IPS DF 4.7 (cell line): ENCODE results near the gene RRP36.
"Not testable (repeated sequence)": the region's sequence is repeated elsewhere in the genome, so short reads cannot be mapped to it uniquely, and the experiment has no call there.

Experiments used
- DNase-seq: peaks from one replicate; pipeline ENCODE4 v3.0.0-alpha.2; 2013; ENCODE audit warnings: low spot score; ENCODE audit errors: extremely low read depth

RRP36 gene, protein sequence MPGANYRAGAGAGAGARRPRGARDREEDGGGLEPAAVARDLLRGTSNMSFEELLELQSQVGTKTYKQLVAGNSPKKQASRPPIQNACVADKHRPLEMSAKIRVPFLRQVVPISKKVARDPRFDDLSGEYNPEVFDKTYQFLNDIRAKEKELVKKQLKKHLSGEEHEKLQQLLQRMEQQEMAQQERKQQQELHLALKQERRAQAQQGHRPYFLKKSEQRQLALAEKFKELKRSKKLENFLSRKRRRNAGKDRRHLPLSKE

DNA sequence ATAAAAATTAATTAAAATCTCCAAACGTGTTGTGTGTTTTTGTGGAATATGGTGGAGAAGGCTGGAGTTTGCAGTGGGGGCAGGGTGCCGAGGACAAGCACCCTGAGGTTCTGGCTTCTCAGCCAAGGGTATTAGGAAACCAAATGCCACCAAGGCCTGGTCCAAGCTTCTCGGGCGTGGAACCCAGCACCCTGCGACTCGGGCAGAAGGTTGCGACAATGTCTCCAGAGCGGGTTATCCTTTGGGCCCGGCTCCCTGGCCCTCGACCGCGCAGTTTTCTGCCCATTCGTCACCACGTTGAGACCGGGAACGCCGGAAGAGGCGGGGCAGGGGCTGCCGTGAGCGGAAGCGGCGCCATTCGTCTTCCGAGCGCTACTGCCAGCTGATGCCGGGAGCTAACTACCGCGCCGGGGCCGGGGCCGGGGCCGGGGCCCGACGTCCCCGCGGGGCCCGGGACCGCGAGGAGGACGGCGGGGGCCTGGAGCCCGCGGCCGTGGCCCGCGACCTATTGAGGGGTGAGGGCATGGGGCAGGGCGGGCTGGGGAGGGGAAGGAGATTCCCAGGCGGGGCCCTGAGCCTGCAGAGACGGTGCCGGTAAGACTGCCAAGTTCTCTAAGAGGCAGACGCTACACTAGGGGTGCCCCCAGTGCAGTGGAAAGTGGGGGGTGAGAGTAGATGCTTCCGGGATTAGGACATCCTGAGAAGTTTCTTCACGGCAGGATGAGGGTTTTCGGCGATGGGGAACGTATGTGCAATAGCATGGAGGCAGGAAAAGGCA lies at the start of gene RRP36:
Gene RRP36, plus strand, starts transcription at position 354 of the 778 bp plus-strand sequence. Its CDS starts 32 bp downstream, at position 386.
- no peak for DNase-seq

- no peak for DNase-seq
Observed at GRCh38 chr6:42971746-42972327, 49.6 kb upstream of the RRP36 start.

DNA sequence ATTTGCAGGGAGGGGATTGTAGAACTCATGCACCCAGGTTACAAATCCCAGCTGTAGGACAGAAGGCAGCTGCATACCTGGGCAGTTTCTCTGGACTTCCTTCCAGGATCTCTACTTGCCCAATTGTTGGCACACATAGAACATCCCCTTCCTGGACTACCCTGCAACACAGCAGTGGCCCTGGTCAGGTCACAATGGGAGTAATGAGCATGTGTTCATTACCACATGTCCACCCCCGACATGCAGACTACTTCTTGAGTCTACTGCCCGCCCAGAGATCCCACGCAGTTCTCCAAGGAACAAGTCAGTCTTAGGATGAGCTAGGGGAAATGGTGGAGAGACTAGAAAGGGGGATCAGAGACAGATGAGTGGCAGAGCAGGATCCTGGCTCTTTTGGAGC lies 47.5 kb upstream of the RRP36 start:
- no peak for DNase-seq

GRCh38 chr6:42974919-42975505 lies 46.4 kb upstream of the RRP36 start:
- no peak for DNase-seq

- DNase-seq = no peak
Observed at GRCh38 chr6:42978487-42978838, 43.0 kb upstream of the RRP36 start.

DNA sequence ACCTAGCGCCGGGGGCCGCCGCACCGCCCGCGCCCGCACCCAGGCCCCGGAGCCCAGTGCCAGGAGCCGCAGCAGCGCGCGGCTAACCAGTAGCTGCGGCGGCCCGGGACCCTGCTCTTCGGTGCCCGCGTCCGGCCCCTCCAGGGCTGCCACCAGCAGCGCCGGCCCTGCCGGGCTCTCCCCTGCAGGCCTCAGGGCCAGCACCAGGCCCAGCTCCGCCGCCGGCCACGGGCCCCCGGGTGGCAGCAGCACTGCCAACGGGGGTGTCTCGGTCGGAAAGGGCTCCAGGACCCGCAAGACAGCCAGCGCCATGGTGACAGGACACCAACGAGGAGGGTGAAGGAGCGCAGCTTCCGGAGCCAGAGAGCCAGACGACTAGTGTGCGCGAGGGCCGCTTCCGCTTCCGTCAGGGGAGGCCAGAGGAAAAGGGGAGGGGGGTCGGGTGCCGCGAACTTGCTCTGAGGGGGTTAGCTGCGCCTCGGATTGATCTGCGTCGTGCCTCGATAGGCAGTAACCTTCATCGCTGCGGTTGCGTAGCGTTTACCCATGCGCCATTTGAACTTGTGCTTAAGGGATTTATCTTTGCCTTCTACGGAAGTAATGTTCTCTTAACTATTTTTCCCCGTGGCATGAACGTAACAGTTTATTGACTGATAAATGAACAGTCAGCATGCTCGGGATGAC lies 42.4 kb upstream of the RRP36 start, which contains the start of gene PEX6:
Gene PEX6, minus strand, starts transcription at position 343 of the 684 bp plus-strand sequence. Its CDS starts 31 bp downstream, at position 312.
- DNase-seq = peak; percentile 72

- DNase-seq = no peak
Observed at GRCh38 chr6:42979523-42980177, 41.8 kb upstream of the RRP36 start.

- no peak for DNase-seq
Observed at GRCh38 chr6:42981836-42982235, 39.6 kb upstream of the RRP36 start.

DNA sequence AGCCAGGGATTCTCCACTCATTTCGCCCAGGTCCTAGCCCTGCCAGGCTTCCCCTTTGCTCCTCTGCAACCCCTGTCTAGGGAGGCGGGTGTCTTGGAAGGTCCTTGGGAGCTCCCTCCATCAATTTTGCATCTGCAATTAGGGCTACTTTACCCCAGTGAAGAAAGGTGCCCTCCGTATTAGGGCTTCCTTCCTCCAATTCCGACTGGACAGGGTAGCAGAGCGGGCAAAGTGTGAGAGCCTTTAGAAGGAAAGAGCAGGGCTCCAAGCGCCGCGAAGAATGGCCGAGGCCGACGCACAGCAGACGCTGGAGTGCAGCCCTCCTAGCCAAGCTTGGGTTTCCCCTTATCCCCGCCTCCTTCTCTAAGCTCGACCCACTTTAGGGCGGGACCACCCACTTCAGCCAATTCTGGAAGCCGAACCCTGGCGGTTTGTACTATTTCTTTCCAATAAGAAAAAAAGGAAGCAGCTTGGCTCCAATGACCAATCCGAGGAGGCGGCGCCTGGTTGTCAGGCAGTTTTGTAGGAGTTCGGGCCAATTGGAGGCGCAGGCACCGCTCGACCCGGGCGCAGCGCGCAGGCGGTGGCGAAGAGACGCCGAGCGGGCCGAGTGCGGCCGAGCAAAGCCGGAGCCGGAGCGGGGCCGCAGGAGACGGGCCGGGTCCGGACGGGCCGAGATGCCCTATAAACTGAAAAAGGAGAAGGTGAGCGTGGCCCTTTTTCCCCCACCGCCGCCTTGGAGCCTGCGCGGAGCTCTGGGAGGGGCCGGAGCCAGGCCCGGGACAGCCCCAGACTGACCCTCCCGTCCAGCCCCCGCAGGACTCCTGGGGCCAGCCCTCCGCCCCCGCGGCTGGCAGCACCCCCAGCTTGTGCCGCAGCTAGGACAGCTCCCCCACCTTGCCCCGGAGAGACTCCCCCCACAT lies 37.2 kb upstream of the RRP36 start, which contains the start of gene PPP2R5D:
Gene PPP2R5D, plus strand, starts transcription at position 570 of the 923 bp plus-strand sequence. Its CDS starts 108 bp downstream, at position 678.
- peak; percentile 95 for DNase-seq

- no peak for DNase-seq
Observed at GRCh38 chr6:42984924-42985475, 36.4 kb upstream of the RRP36 start.

DNA sequence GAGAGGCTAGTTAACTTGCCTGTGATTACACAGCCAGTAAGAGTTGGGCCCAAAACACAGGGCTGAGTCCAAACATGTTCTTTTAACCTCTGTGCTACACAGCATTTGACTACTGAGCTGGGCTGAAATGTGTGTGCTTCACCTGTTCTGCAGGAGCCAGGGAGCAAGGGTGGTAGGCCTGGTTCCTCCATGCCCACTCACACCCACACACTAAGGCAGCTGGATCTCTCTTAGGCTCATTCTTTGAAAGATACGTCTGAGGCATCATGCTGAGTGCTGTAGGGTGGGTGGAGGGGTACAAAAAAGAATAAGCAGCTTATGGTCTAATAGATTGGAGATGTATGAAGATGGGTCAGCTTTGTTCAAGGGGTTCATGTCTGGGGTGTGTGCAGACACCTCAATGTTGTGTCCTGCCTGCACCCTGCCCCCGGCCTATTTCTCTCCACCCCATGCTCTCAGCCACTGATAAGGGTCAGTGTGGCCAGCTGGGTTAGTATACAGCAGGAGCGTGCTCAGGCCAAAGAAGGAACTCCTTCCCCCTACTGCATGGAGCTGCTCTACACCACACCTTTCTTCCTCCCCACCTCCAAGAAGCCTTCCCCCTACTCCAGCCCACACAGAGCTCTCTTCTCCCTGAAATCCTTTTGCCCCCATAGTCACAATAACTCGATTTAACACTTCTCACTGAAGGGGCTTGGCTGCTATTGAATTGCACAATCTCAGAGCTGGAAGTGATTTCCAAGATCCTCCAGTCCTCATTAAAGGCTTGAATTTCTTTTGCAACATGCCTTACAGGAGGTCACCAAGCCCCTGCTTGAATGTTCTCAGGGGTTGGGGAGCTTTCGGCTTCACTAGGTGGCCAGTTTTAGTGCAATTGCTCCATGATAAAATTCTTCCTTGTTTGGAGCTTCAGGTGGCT lies 33.6 kb upstream of the RRP36 start:
- DNase-seq = no peak

DNA sequence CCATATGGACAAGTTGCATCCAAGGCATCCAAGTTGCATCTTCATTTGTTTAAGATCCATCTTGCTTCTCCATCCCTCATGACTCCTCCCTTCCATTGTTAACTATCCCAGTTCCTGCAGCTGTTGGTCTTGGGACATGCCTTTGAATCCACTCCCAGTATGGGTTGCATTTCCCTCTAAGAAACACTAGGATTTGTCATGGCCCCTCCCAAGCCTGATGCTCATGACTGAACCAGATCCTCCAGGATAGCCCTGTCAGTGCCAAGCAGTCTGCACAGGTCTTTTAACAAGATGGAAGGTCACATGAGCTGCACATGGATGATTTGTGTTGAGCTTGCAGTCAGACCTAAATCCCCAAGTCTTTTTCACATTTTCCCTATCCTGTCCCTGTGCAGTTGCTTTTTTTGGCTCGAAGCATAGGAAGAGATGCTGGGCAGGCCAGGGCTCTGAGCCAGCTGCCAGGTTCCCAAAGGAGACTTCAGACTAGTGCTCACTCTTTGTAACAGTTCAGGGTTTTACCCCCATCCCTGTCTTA lies 32.9 kb upstream of the RRP36 start:
- no peak for DNase-seq

DNA sequence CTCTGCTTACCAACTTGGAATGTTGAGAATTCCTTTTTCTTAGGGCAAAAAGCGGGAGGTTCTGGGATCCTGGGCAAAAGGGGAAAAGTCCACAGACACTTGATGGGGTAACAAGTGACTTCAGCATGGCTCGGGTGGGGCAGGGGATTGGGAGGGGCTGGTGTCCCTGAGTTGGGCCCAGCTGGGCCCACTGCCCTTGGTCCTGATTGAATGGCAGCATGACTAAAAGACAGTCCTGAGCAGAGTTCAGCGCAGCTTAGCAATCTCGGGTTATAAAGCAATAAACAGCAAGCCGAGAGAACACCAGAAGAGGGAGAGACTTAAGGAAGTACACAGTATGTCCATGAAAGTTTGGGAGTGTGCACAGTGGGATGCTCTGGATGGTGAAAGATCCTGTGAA lies 31.5 kb upstream of the RRP36 start:
- no peak for DNase-seq

- no peak for DNase-seq
Observed at GRCh38 chr6:42993445-42993844, 28.0 kb upstream of the RRP36 start.

DNA sequence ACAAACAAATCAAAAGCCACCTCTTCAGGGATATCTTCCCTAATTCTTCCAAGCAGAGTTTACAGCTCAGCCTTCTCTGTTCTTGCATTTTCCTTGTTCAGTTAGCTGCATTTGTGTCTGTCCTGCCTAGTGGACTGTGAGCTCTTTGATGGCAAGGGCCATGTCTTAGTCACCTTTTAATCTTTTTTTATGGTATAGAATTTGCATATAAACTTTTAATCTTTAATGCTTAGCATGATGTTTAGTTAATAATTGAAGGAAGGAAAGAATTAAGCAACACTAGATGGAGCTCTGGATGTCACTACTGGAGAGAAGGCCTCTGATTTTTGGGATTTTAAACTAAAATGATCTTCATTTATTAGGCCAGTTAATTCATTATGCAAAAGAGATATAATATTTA lies 24.9 kb upstream of the RRP36 start:
- no peak for DNase-seq

DNA sequence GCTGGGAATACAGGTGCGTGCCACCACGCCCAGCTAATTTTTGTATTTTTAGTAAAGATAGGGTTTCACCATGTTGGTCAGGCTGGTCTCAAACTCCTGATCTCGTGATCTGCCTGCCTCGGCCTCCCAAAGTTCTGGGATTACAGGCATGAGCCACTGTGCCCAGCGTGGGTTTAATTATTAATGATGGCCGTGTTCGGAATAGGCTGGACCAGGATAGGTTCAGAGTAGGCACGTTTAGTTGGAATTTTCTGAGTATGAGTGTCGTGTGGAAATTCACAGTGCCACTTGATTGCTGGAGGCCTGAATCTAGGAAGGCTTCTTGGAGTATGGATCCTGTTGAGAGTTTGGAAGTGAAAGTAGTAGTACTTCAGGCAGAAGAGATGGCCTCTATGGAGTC lies 23.2 kb upstream of the RRP36 start:
- not testable (repeated sequence) for DNase-seq

GRCh38 chr6:43001843-43002242 lies 19.6 kb upstream of the RRP36 start:
- DNase-seq = no peak

DNA sequence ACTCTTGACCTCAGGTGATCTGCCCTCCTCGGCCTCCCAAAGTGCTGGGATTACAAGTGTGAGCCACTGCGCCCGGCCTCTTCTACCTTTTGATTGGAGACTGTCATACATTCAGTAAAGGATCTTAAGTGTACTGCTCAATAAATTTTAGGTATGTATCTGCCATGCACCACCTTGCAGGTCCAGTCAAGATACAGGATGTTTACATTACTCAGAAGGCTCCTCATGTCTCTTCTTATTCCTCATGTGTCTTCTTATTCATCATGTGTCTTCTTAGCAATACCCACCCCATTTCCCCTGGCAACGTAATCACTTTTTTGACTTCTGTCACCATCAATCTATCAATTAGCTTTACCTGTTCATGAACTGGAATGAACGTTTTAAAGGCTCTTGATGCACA lies 15.6 kb upstream of the RRP36 start:
- DNase-seq = no peak
